ENCODE results near the gene NKAP.
"Not testable (repeated sequence)": the region's sequence is repeated elsewhere in the genome, so short reads cannot be mapped to it uniquely, and the experiment has no call there.

The NKAP gene

DNA sequence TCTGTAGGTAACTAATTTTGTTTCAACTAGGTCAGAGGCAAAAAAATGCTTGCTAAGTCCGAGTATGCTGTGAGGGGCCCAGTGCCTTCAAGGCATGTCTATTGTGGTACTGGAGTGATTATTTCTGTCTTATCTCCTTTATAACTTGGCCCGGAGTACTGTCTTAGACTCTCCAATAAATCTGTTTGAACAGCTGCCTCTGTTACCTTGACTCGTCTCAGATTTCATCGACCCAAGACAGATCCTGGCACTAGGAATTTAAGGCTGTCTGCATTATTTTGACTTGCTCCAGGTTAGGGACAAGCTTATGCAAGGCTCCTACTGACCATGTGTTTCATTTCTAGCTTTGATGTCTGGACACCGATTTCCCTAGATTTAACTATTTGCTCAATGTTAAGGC lies 41.1 kb upstream of the NKAP start:
- DNase-seq (ENCODE audit: extremely low read depth, insufficient read length) = no peak
- Histone ChIP-seq H3K4me3 (replicated peaks; ENCODE audit: low read depth, low read length) (no peak overlapping the region), H3K27me3 (replicated peaks; ENCODE audit: control insufficient read depth, insufficient read depth, low read length) (no peaks in the 10 kb centered on the region), H3K36me3 (ENCODE audit: control insufficient read depth, insufficient read depth, low read length) (no peaks in the 10 kb centered on the region)
- TF ChIP-seq, protein P1, sequence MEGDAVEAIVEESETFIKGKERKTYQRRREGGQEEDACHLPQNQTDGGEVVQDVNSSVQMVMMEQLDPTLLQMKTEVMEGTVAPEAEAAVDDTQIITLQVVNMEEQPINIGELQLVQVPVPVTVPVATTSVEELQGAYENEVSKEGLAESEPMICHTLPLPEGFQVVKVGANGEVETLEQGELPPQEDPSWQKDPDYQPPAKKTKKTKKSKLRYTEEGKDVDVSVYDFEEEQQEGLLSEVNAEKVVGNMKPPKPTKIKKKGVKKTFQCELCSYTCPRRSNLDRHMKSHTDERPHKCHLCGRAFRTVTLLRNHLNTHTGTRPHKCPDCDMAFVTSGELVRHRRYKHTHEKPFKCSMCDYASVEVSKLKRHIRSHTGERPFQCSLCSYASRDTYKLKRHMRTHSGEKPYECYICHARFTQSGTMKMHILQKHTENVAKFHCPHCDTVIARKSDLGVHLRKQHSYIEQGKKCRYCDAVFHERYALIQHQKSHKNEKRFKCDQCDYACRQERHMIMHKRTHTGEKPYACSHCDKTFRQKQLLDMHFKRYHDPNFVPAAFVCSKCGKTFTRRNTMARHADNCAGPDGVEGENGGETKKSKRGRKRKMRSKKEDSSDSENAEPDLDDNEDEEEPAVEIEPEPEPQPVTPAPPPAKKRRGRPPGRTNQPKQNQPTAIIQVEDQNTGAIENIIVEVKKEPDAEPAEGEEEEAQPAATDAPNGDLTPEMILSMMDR (IDR thresholded peaks at IDR 0.05; ENCODE audit: insufficient read depth, low read length, poor library complexity, severe bottlenecking) = no peak

DNA sequence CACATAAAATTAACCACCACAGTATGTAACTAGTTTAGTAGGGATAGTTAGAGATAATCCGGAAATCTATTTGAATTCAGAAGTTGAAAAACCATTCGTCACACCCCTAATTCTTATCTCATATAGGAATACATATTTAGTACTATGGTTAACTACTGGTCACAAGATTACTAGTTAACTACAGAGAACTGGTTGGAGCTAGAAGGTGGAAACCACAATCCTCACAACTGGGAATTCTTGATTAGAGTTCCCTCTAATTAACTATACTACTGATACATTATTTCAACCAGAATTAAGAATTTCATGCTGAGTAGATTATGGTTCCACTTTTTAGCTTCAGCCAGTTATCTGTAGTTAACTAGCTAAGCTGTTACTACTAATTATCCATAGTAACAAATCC lies 39.9 kb upstream of the NKAP start:
- Histone ChIP-seq H3K36me3 (ENCODE audit: control insufficient read depth, insufficient read depth, low read length) (no peaks in the 10 kb centered on the region), H3K27me3 (replicated peaks; ENCODE audit: control insufficient read depth, insufficient read depth, low read length) (no peaks in the 10 kb centered on the region), H3K4me3 (replicated peaks; ENCODE audit: low read depth, low read length) (no peak overlapping the region)
- TF ChIP-seq, protein P1 (IDR thresholded peaks at IDR 0.05; ENCODE audit: insufficient read depth, low read length, poor library complexity, severe bottlenecking) = no peak
- DNase-seq (ENCODE audit: extremely low read depth, insufficient read length) = no peak

DNA sequence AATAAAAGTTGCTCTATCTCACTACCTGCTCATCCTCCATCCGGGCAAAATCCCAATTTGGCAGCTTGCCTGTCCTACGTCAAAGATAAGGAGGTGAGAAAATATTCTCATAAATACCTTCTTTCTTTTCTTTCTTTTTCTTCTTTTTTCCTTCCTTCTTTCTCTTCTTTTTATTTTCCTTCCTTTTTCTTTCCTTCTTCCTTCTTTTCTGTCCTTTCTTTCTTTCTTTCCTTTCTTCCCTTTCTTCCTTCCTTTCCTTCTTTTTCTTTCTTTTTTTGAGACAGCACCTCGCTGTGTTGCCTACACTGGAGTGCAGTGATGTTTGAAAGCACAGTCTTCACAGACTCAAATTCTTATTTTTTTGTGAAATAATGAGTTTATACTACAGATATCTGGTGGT lies 38.6 kb upstream of the NKAP start:
- H3K36me3 ChIP-seq (ENCODE audit: control insufficient read depth, insufficient read depth, low read length) = no peaks in the 10 kb centered on the region
- no peak for DNase-seq (ENCODE audit: extremely low read depth, insufficient read length)
- no peaks in the 10 kb centered on the region for H3K27me3 ChIP-seq (replicated peaks; ENCODE audit: control insufficient read depth, insufficient read depth, low read length)
- no peak overlapping the region for H3K4me3 ChIP-seq (replicated peaks; ENCODE audit: low read depth, low read length)
- TF ChIP-seq, protein P1 (IDR thresholded peaks at IDR 0.05; ENCODE audit: insufficient read depth, low read length, poor library complexity, severe bottlenecking) = no peak

DNA sequence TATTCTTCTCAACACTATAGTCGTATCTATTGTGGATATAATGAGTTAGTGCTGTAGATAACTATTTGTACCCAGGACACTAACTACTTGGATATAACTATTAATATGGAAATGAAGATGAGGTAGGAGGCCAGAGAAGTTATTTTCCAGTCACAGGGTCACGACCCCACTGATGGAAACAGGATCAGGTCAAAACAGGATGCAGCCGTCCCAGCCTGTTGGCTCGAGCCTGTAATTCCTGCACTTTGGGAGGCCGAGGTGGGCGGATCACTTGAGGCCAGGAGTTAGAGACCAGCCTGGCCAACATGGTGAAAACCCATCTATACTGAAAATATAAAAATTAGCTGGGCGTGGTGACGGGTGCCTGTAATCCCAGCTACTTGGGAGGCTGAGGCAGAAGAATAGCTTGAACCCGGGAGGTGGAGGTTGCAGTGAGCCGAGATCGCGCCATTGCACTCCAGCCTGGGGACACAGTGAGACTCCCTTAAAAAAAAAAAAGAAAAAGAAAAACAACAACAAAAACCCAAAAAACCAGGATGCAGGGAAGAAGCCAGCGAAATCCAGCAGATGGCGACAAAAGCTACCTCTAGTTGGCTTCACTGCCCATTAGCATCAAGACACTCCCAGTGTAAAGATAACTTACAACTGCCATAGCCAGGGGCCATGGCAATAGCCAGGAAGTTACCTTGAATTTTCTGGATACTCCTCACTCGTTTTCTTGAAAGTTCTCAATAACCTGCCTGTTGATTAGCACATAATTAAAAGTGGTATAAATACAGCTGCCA lies 37.9 kb upstream of the NKAP start:
- TF ChIP-seq, protein P1 (IDR thresholded peaks at IDR 0.05; ENCODE audit: insufficient read depth, low read length, poor library complexity, severe bottlenecking) = peak; percentile 68
- no peak for DNase-seq (ENCODE audit: extremely low read depth, insufficient read length)
- Histone ChIP-seq H3K4me3 (replicated peaks; ENCODE audit: low read depth, low read length) (no peak overlapping the region), H3K36me3 (ENCODE audit: control insufficient read depth, insufficient read depth, low read length) (no peaks in the 10 kb centered on the region), H3K27me3 (replicated peaks; ENCODE audit: control insufficient read depth, insufficient read depth, low read length) (no peaks in the 10 kb centered on the region)

DNA sequence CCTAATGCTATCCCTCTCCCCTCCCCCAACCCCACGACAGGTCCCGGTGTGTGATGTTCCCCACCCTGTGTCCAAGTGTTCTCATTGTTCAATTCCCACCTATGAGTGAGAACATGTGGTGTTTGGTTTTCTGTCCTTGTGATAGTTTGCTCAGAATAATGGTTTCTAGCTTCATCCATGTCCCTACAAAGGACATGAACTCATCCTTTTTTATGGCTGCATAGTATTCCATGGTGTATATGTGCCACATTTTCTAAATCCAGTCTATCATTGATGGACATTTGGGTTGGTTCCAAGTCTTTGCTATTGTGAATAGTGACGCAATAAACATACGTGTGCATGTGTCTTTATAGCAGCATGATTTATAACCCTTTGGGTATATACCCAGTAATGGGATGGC lies 33.6 kb upstream of the NKAP start:
- not testable (repeated sequence) for DNase-seq (ENCODE audit: extremely low read depth, insufficient read length); H3K4me3 ChIP-seq (replicated peaks; ENCODE audit: low read depth, low read length); H3K27me3 ChIP-seq (replicated peaks; ENCODE audit: control insufficient read depth, insufficient read depth, low read length); H3K36me3 ChIP-seq (ENCODE audit: control insufficient read depth, insufficient read depth, low read length)

DNA sequence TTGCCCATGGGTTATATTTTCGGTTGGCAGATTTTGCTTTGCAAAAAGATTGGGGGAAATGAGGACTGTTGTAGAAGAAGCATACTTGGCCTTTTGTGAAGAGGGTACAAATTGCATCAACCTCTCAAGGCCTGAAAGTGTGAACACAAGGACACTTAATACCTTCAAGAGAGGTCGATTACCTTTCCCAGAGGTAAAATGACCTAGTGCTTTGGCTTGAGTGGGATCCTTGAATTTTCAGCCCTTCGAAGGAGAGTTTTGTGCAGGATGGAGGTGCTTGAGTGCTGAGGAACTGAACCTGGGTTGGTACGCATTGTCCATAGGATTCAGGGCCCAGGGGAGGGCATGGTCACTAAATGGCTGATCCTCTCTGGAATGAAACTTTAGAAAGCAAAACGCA lies 27.6 kb upstream of the NKAP start:
- DNase-seq (ENCODE audit: extremely low read depth, insufficient read length) = no peak
- H3K36me3 ChIP-seq (ENCODE audit: control insufficient read depth, insufficient read depth, low read length) = no peaks in the 10 kb centered on the region
- TF ChIP-seq, protein P1 (IDR thresholded peaks at IDR 0.05; ENCODE audit: insufficient read depth, low read length, poor library complexity, severe bottlenecking) = no peak
- no peak overlapping the region for H3K4me3 ChIP-seq (replicated peaks; ENCODE audit: low read depth, low read length)
- no peaks in the 10 kb centered on the region for H3K27me3 ChIP-seq (replicated peaks; ENCODE audit: control insufficient read depth, insufficient read depth, low read length)

Measured in GM06990 (cell line).